ENCODE data around the gene PALLD. TPM values are rescaled to one million over a fixed set of nuclear protein-coding genes. Genes with fewer than 3 reads are reported as not detected.

The PALLD gene
- total and polyA plus RNA-seq, 2 of the 8 experiments (the other 6 are each of a cell fraction or from before 2014, with no cell fraction given), result 10.5 to 25.0 TPM

DNA sequence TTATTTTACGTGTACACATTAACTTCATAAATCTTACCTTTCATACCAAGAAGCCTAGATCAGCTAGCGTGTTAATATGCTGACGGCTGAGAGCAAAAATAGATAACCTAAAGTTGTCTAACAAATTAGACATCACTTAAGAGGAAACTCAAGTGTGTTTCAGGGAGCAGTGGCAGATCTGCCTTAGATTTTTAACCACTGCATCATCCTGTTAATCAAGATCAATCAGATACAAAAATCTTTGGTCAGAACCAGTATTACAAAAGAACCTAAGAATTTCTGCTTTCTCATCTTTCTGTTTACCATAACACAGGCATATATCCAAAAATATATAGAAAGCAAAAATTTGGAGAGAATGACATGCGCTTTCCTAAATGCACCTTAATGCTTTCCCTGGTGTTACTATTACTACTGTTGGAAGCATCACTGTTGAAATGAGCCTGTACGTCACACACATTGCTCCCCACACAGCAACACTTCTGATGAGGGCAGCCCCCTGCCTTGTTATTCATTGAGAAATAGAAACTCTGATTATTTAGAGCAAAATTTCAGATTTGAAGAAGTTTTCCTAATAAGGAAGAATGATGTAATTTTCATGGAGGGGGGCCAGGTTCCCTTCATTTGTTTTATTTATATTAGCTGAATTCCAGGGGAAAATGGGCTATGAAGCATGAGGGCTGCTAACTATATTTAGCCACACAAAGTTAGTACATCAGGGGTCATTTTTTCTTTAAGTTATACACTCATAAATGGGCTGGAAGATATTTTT lies 360.9 kb downstream of the PALLD start (continued):
- TF ChIP-seq HDAC2 (IDR thresholded peaks at IDR 0.05; ENCODE audit: borderline replicate concordance in 1 of 2, low read depth in 2 of 2, low read length in 2 of 2), result no peak
- TF ChIP-seq SP4 (IDR thresholded peaks at IDR 0.05; ENCODE audit: low read length), result no peak
- no peak for TF ChIP-seq MAFK (IDR thresholded peaks at IDR 0.05; ENCODE audit: low read depth, low read length)
- TF ChIP-seq TAF7 (optimal IDR thresholded peaks at IDR 0.05; ENCODE audit: borderline replicate concordance, low read depth, low read length), result no peak
- TF ChIP-seq, protein P1, sequence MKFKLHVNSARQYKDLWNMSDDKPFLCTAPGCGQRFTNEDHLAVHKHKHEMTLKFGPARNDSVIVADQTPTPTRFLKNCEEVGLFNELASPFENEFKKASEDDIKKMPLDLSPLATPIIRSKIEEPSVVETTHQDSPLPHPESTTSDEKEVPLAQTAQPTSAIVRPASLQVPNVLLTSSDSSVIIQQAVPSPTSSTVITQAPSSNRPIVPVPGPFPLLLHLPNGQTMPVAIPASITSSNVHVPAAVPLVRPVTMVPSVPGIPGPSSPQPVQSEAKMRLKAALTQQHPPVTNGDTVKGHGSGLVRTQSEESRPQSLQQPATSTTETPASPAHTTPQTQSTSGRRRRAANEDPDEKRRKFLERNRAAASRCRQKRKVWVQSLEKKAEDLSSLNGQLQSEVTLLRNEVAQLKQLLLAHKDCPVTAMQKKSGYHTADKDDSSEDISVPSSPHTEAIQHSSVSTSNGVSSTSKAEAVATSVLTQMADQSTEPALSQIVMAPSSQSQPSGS (IDR thresholded peaks at IDR 0.05; ENCODE audit: low read length), result no peak
- no peak for TF ChIP-seq SP1 (IDR thresholded peaks at IDR 0.05; ENCODE audit: low read depth, low read length)
- TF ChIP-seq EZH2 (IDR thresholded peaks at IDR 0.05; ENCODE audit: low read depth, low read length, severe bottlenecking), result no peak
- no peak for TF ChIP-seq TBP (IDR thresholded peaks at IDR 0.05; ENCODE audit: low read depth, low read length)

Measured in H1 (cell line).